Upper lobe of left lung (tissue), 4 donors: ENCODE results near the gene C11orf91.

ENCODE experiments used
- EP300 ChIP-seq, 4 donors: sonication (generic); formaldehyde crosslinking; IDR thresholded peaks; one replicate each; pipeline ENCODE4 v1.5.1; 2017; ENCODE audit warnings: antibody characterized with exemption in 4 of 4, control low read depth in 2 of 4
- POLR2A ChIP-seq, 4 donors: fragments of 450-650 bp; IDR thresholded peaks; one replicate each; pipeline ENCODE4 v1.5.1; 2016 to 2017; ENCODE audit warnings: antibody characterized with exemption in 4 of 4, mild to moderate bottlenecking in 2 of 4
- TF ChIP-seq, protein P1 (sequence below), 6 experiments: fragments of 450-650 bp in 4 of 6; fragments of 200-600 bp in 2 of 6; sonication (generic) in 2 of 6; IDR thresholded peaks; one replicate each; pipeline ENCODE4 v1.5.1; 2016 to 2019; ENCODE audit warnings: antibody characterized with exemption in 6 of 6

DNA sequence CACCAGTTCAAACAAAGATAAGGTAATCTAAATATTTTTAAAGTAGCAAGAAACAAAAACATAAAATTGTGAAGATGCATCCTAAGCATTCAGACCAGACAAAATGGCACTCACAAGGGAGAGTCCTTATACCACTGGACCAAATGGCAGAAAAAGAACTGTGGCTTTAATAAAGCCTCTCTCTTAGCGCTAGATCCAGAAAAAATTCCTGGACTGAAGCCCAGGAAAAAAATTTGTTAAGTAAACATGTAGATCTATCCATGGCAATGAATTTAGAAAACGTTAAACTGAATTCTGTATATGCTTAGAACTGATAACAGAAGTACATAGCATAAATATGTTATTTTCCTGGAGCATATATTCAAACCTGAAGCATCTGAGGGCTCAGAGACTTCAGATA lies 47.4 kb upstream of the C11orf91 start:
- TF ChIP-seq, protein P1, sequence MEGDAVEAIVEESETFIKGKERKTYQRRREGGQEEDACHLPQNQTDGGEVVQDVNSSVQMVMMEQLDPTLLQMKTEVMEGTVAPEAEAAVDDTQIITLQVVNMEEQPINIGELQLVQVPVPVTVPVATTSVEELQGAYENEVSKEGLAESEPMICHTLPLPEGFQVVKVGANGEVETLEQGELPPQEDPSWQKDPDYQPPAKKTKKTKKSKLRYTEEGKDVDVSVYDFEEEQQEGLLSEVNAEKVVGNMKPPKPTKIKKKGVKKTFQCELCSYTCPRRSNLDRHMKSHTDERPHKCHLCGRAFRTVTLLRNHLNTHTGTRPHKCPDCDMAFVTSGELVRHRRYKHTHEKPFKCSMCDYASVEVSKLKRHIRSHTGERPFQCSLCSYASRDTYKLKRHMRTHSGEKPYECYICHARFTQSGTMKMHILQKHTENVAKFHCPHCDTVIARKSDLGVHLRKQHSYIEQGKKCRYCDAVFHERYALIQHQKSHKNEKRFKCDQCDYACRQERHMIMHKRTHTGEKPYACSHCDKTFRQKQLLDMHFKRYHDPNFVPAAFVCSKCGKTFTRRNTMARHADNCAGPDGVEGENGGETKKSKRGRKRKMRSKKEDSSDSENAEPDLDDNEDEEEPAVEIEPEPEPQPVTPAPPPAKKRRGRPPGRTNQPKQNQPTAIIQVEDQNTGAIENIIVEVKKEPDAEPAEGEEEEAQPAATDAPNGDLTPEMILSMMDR (IDR thresholded peaks at IDR 0.05): no peak
- no peak for TF ChIP-seq EP300 (IDR thresholded peaks at IDR 0.05)
- no peak for TF ChIP-seq POLR2A (IDR thresholded peaks at IDR 0.05)
